RWPE2 (cell line): ENCODE results near the gene CPEB3.

Experiments
- ATAC-seq: fragments of 200-7000 bp; cut with Tn5 transposase; 3 replicates; pipeline ENCODE4 v1.9.1; 2021; ENCODE audit warnings: low read depth
- DNase-seq: peaks from one replicate; pipeline ENCODE4 v3.0.0-alpha.2; 2020; ENCODE audit warnings: low spot score
- H3K27ac ChIP-seq: fragments of 450-650 bp; 2 replicates; pipeline ENCODE4 v1.5.1; 2017; ENCODE audit warnings: mild to moderate bottlenecking; ENCODE audit not compliant: poor library complexity, severe bottlenecking
- H3K27me3 ChIP-seq: fragments of 250-450 bp; sonication (Bioruptor Pico); 2 replicates; pipeline ENCODE4 v1.5.1; 2021; ENCODE audit warnings: mild to moderate bottlenecking, moderate library complexity; ENCODE audit not compliant: insufficient read depth, poor library complexity, severe bottlenecking
- H3K36me3 ChIP-seq: fragments of 250-450 bp; sonication (Bioruptor Pico); 2 replicates; pipeline ENCODE4 v1.5.1; 2020; ENCODE audit warnings: low read depth, mild to moderate bottlenecking, moderate library complexity
- H3K4me1 ChIP-seq: fragments of 250-450 bp; sonication (Bioruptor Pico); 2 replicates; pipeline ENCODE4 v1.5.1; 2021; ENCODE audit warnings: mild to moderate bottlenecking, moderate library complexity; ENCODE audit not compliant: insufficient read depth, poor library complexity, severe bottlenecking
- H3K4me3 ChIP-seq: fragments of 250-450 bp; sonication (Bioruptor Pico); 2 replicates; pipeline ENCODE4 v1.5.1; 2021; ENCODE audit warnings: mild to moderate bottlenecking, moderate library complexity; ENCODE audit not compliant: severe bottlenecking
- H3K9me3 ChIP-seq: fragments of 250-450 bp; sonication (Bioruptor Pico); 2 replicates; pipeline ENCODE4 v1.5.1; 2021; ENCODE audit warnings: mild to moderate bottlenecking, moderate library complexity; ENCODE audit not compliant: severe bottlenecking
- TF ChIP-seq, protein P1 (sequence below): fragments of 450-650 bp; IDR thresholded peaks from one replicate; pipeline ENCODE4 v1.5.1; 2017; ENCODE audit warnings: mild to moderate bottlenecking, moderate library complexity; ENCODE audit not compliant: poor library complexity, severe bottlenecking

Gene CPEB3

DNA sequence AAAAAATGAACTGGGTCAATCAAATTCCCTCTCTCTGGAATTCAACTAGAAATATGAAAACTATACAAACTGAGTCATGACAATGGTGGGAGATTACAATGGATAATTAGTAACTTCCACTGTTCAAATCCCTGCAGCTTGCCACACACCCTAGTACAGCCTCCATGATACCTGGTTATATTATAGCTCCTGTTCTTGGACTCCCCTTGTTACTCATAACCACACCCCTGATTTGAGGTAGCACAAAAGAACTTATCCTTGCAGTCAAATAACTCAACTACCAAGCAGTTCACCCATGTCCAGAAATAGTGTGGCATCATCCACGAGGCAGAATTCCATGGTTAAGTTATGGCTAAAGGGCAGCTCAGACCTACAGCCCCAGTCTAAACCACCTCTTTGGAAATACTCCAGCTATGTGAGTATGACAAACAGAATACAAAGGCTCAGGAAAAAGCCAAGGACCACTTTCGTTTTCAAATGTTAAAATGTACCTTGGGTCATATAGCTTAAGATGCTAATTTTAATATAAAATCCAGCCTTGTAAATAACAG lies 164.7 kb downstream of the CPEB3 start:
- ATAC-seq (peak; percentile 26; the same call in 2 of the 3 replicates), DNase-seq (no peak)
- no peaks in the 10 kb centered on the region for H3K27me3 ChIP-seq
- peaks cover 42% of the 10 kb centered on the region for H3K4me1 ChIP-seq
- TF ChIP-seq, protein P1, sequence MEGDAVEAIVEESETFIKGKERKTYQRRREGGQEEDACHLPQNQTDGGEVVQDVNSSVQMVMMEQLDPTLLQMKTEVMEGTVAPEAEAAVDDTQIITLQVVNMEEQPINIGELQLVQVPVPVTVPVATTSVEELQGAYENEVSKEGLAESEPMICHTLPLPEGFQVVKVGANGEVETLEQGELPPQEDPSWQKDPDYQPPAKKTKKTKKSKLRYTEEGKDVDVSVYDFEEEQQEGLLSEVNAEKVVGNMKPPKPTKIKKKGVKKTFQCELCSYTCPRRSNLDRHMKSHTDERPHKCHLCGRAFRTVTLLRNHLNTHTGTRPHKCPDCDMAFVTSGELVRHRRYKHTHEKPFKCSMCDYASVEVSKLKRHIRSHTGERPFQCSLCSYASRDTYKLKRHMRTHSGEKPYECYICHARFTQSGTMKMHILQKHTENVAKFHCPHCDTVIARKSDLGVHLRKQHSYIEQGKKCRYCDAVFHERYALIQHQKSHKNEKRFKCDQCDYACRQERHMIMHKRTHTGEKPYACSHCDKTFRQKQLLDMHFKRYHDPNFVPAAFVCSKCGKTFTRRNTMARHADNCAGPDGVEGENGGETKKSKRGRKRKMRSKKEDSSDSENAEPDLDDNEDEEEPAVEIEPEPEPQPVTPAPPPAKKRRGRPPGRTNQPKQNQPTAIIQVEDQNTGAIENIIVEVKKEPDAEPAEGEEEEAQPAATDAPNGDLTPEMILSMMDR, result no peak
- H3K27ac ChIP-seq, result no peak overlapping the region
- H3K4me3 ChIP-seq, result no peak overlapping the region
- H3K36me3 ChIP-seq, result no peaks in the 10 kb centered on the region
- no peaks in the 10 kb centered on the region for H3K9me3 ChIP-seq

DNA sequence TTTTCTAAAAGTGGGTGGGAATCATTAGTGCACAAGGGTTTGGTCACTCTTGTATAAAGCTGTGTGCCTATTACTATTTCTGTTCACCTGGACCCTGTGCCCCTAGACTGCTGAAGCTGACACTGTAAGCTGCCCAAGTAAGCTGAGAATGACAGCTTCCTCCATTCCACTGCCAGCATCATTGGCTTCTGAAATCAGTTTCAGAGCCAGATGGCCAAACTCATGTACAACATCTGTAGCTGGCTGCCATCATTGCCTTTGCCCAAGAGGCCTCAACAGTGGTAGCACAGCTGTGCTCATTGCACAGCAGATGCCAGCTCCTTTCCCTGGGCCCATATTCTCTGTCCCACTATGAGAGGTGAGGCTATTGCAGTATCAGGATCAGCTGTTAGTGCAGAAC lies 165.7 kb downstream of the CPEB3 start:
- H3K27ac ChIP-seq, result peak overlapping the region; percentile 38

DNA sequence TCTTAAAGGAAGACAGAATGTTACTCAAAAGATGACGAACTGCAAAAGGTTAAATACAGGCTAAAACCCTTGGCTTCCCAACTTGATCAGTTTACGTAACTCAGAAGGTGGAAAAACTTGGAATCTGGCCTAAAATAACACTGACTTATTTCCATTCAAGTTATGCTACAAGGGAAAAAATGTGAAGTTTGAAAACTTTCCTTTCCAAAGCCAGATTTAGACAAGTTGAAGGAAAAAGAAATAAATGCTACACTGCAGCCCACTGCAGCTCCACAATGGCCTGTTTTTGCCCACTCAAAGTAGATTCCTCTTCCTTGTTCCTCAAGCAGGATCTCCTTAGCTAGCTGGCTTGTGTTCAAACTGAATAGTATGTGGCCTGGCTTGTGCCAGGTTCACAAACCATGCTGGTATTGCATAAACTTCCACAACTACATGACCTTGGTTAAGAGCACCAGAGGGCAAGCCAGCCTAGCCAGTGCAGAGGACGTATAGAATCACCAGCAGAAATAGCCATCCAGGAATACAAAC lies 166.2 kb downstream of the CPEB3 start:
- Histone ChIP-seq H3K27ac (peak overlapping the region; percentile 38), H3K27me3 (no peaks in the 10 kb centered on the region), H3K4me1 (peaks cover 42% of the 10 kb centered on the region), H3K9me3 (no peaks in the 10 kb centered on the region), H3K36me3 (no peaks in the 10 kb centered on the region), H3K4me3 (no peak overlapping the region)
- ATAC-seq (peak; percentile 62), DNase-seq (no peak)
- TF ChIP-seq, protein P1, result no peak

More for the DNA sequence above, 165.7 kb downstream of the CPEB3 start:
- no peaks in the 10 kb centered on the region for H3K9me3 ChIP-seq
- TF ChIP-seq, protein P1, result no peak
- no peak overlapping the region for H3K4me3 ChIP-seq
- H3K36me3 ChIP-seq, result no peaks in the 10 kb centered on the region
- no peak for DNase-seq
- H3K27me3 ChIP-seq, result no peaks in the 10 kb centered on the region
- no peak; the same call in 2 of the 3 replicates for ATAC-seq
- peaks cover 42% of the 10 kb centered on the region for H3K4me1 ChIP-seq

DNA sequence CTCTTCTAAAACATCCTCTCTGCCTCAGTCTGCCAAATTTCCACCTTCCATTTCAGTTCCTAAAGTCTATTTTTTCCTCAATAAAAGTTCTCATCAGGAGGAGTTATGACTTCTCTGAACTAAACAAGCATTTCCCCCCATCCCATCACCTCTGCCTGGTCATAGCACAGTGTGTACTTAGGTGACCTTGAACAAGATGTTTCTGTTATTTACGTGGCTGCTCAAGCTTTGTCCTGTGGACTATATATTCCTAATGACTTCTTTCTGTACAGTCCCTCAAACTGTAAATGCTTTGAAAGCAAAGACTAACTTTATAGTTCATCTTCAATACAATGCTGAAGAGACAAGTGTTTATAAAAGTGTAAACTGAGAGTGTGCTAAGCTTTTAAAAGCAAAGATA lies 166.9 kb downstream of the CPEB3 start:
- DNase-seq (no peak), ATAC-seq (no peak)
- Histone ChIP-seq H3K9me3 (no peaks in the 10 kb centered on the region), H3K27ac (peak overlapping the region; percentile 38), H3K36me3 (no peaks in the 10 kb centered on the region), H3K4me1 (peaks cover 42% of the 10 kb centered on the region), H3K27me3 (no peaks in the 10 kb centered on the region), H3K4me3 (no peak overlapping the region)
- TF ChIP-seq, protein P1, result no peak

DNA sequence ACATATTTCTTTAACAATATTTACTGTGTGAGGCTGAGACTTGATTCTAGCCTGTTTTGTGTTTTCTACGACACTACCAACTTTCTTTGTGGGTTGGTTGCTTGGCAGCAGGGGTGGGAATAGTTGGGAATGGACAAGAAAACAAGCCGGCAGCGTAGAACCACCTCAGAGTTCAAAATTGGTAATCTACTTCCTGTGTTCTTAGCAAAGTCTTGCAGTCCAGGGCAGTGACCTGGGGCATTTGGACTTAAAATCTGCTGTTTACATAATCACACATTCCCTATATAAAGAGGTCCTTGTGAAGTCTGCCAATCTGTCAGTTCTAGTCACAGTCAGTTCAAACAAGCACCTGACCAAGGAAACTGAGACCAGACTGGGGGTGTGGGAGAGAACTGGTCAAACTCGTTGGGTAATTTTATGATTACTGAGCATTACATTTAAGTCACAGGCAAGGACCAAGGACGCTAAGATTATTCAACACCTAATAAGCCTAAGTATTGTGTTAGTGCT lies 167.9 kb downstream of the CPEB3 start:
- ATAC-seq (peak; percentile 44), DNase-seq (no peak)
- no peaks in the 10 kb centered on the region for H3K9me3 ChIP-seq
- no peak overlapping the region for H3K4me3 ChIP-seq
- H3K27me3 ChIP-seq, result no peaks in the 10 kb centered on the region
- peaks cover 42% of the 10 kb centered on the region for H3K4me1 ChIP-seq
- H3K36me3 ChIP-seq, result no peaks in the 10 kb centered on the region
- TF ChIP-seq, protein P1, result no peak
- no peak overlapping the region for H3K27ac ChIP-seq
